GM18868 (cell line): Measurements from ENCODE around the gene NTPCR.
A peak's percentile ranks its signal among the peaks of the same experiment; 100 is the strongest.

Experiments used
- ATAC-seq: cut with Tn5 transposase; IDR thresholded peaks from one replicate; pipeline ENCODE4 v1.9.1; 2021; ENCODE audit warnings: mild to moderate bottlenecking, moderate library complexity; ENCODE audit not compliant: unreplicated experiment

NTPCR gene

GRCh38 chr1:233005703-233006102, 55.3 kb downstream of the NTPCR start:
- ATAC-seq: no peak

- ATAC-seq: no peak
Observed at GRCh38 chr1:233006108-233006507, 55.7 kb downstream of the NTPCR start.

GRCh38 chr1:233006541-233006973, 56.1 kb downstream of the NTPCR start:
- ATAC-seq: no peak

GRCh38 chr1:233010146-233010545, 59.7 kb downstream of the NTPCR start:
- no peak for ATAC-seq

GRCh38 chr1:233012021-233012420, 61.6 kb downstream of the NTPCR start:
- ATAC-seq: no peak

GRCh38 chr1:233015965-233016364, 65.6 kb downstream of the NTPCR start:
- ATAC-seq: no peak

- ATAC-seq: no peak
Observed at GRCh38 chr1:233016798-233017197, 66.4 kb downstream of the NTPCR start.

GRCh38 chr1:233019083-233019482, 68.7 kb downstream of the NTPCR start:
- no peak for ATAC-seq

GRCh38 chr1:233019778-233020325, 69.4 kb downstream of the NTPCR start:
- no peak for ATAC-seq

GRCh38 chr1:233020426-233020825, 70.0 kb downstream of the NTPCR start:
- no peak for ATAC-seq

- ATAC-seq: no peak
Observed at GRCh38 chr1:233022246-233022645, 71.8 kb downstream of the NTPCR start.

GRCh38 chr1:233024199-233024598, 73.8 kb downstream of the NTPCR start:
- no peak for ATAC-seq

GRCh38 chr1:233025157-233025556, 74.7 kb downstream of the NTPCR start:
- peak; percentile 43 for ATAC-seq

GRCh38 chr1:233025567-233025966, 75.2 kb downstream of the NTPCR start:
- no peak for ATAC-seq

- ATAC-seq: no peak
Observed at GRCh38 chr1:233027046-233027445, 76.6 kb downstream of the NTPCR start.

- ATAC-seq: no peak
Observed at GRCh38 chr1:233031521-233031920, 81.1 kb downstream of the NTPCR start.

- ATAC-seq: no peak
Observed at GRCh38 chr1:233032916-233033315, 82.5 kb downstream of the NTPCR start.

GRCh38 chr1:233033361-233033760, 83.0 kb downstream of the NTPCR start:
- no peak for ATAC-seq
